NOMO-1 (cell line): ENCODE data around the gene CUBN.

Experiments used
- DNase-seq, 2 experiments: peaks; one replicate each; lab custom pipeline; 2025; ENCODE audit not compliant: unreplicated experiment in 2 of 2; lab: John Stamatoyannopoulos, UW

The CUBN gene

GRCh38 chr10:17047908-17048307 is 81.7 kb downstream of the CUBN start:
- no peak for DNase-seq

- DNase-seq = no peak
These were observed 82.6 kb downstream of the CUBN start for GRCh38 chr10:17046989-17047388.

GRCh38 chr10:17043586-17043985 is 86.0 kb downstream of the CUBN start:
- no peak for DNase-seq

- DNase-seq = no peak
These were observed 87.7 kb downstream of the CUBN start for GRCh38 chr10:17041626-17042520.

GRCh38 chr10:17038627-17039026 is 91.0 kb downstream of the CUBN start:
- peak; percentile 13 to 46 for DNase-seq

- DNase-seq = no peak
These were observed 91.7 kb downstream of the CUBN start for GRCh38 chr10:17037910-17038309.

- DNase-seq = no peak
These were observed 94.2 kb downstream of the CUBN start for GRCh38 chr10:17035446-17035845.

- DNase-seq = peak; percentile 52 to 84
These were observed 95.9 kb downstream of the CUBN start for GRCh38 chr10:17033529-17034260.

- DNase-seq = peak in 1 of 2 experiments; percentile 65
These were observed 97.7 kb downstream of the CUBN start for GRCh38 chr10:17031637-17032635.

GRCh38 chr10:17029581-17030271 is 99.9 kb downstream of the CUBN start:
- DNase-seq = peak; percentile 55 to 73

GRCh38 chr10:17029239-17029580 is 100.4 kb downstream of the CUBN start:
- no peak for DNase-seq

GRCh38 chr10:17028798-17029197 is 100.8 kb downstream of the CUBN start:
- no peak for DNase-seq

- DNase-seq = peak in 1 of 2 experiments; percentile 37
These were observed 102.7 kb downstream of the CUBN start for GRCh38 chr10:17026686-17027485.

- peak; percentile 14 to 46 for DNase-seq
These were observed 103.9 kb downstream of the CUBN start for GRCh38 chr10:17025444-17026295.

GRCh38 chr10:17024461-17024860 is 105.2 kb downstream of the CUBN start:
- no peak for DNase-seq

- peak; percentile 85 to 97 for DNase-seq
These were observed 106.0 kb downstream of the CUBN start for GRCh38 chr10:17023386-17024298.

- DNase-seq = peak; percentile 42 to 55
These were observed 106.7 kb downstream of the CUBN start for GRCh38 chr10:17022896-17023295.
